Measurements from ENCODE around the gene TRIM7. TPM values are rescaled to one million over a fixed set of nuclear protein-coding genes. Genes with fewer than 3 reads are reported as not detected.
"Not testable (repeated sequence)": the region's sequence is repeated elsewhere in the genome, so short reads cannot be mapped to it uniquely, and the experiment has no call there.

TRIM7 gene
- total RNA-seq, 3 donors from 2014 or later (not counting 1 experiment from before 2014, with no cell fraction given), result 0.73 to 1.2 TPM; not detected in 1

GRCh38 chr5:181164076-181164952, 40.7 kb downstream of the TRIM7 start:
- peaks cover 22% of the 10 kb centered on the region for H3K27me3 ChIP-seq (ENCODE audit: control insufficient read depth, insufficient read depth, low read length)
- peak in 1 of 2 donors; percentile 46 for DNase-seq
- intact Hi-C loops (cut with micrococcal nuclease), result no loop called here

DNA sequence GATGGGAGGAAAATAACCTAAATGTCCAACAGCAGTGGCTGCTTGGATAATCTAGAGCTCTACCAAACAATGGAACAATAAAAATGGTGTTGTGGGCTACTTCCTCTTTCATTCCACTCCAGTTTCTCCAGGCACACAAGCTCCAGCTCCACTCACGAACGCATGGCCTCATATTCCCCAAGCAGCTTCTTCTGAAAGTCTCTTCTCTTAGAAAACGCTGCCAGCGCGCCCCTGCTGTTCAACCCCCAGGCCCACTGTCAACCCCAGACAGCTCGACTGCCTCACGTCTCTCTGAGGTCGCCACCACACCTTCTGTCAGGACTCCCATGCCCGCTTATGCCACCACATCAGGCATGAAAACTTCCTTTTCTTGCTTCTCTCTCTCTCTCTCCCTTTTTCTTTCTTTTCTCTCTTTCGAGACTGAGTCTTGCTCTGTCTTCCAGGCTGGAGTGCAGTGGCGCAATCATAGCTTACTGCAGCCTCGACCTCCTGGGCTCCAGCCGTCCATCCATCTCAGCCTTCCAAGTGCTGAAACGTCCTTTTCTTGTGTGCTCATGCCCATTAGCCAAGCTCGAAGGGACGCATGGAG, 41.4 kb downstream of the TRIM7 start:
- no peak for TF ChIP-seq CTCF (IDR thresholded peaks at IDR 0.05)
- DNase-seq (peak in 1 of 2 donors; percentile 38), ATAC-seq (no peak)
- WGBS (ENCODE audit: insufficient coverage), result 31% methylated on average over 13 of the region's 16 CpGs
- Histone ChIP-seq H3K36me3 (ENCODE audit: control insufficient read depth, insufficient read depth, low read length) (no peaks in the 10 kb centered on the region), H3K4me3 (ENCODE audit: low read length) (no peak overlapping the region), H3K27ac (ENCODE audit: low read length) (no peak overlapping the region), H3K9me3 (ENCODE audit: control insufficient read depth, insufficient read depth, low read length) (no peaks in the 10 kb centered on the region), H3K27me3 (ENCODE audit: control insufficient read depth, insufficient read depth, low read length) (peaks cover 20% of the 10 kb centered on the region), H3K4me1 (ENCODE audit: control insufficient read depth, insufficient read depth, low read length) (peaks cover 33% of the 10 kb centered on the region)
- Mint-ChIP-seq H3K27ac (peak overlapping the region in 1 of 2 donors; percentile 85), H3K4me3 (peak overlapping the region; percentile 86), H3K4me1 (peaks cover 21 to 32% of the 10 kb centered on the region in 2 donors), H3K9me3 (no peaks in the 10 kb centered on the region), H3K27me3 (ENCODE audit: low read depth in 2 of 2) (peaks cover 30 to 32% of the 10 kb centered on the region in 2 donors), H3K36me3 (no peaks in the 10 kb centered on the region)
- intact Hi-C loops (cut with micrococcal nuclease), result no loop called here

More at GRCh38 chr5:181164076-181164952, 40.7 kb downstream of the TRIM7 start:
- no peak for TF ChIP-seq CTCF (IDR thresholded peaks at IDR 0.05)
- H3K4me3 Mint-ChIP-seq, result peak overlapping the region; percentile 86
- no peak overlapping the region for H3K27ac ChIP-seq (ENCODE audit: low read length)
- no peaks in the 10 kb centered on the region for H3K36me3 ChIP-seq (ENCODE audit: control insufficient read depth, insufficient read depth, low read length)
- no peaks in the 10 kb centered on the region for H3K9me3 Mint-ChIP-seq
- peak overlapping the region in 1 of 2 donors; percentile 85 for H3K27ac Mint-ChIP-seq
- WGBS (ENCODE audit: insufficient coverage), result 21% methylated on average over 48 of the region's 52 CpGs
- no peaks in the 10 kb centered on the region for H3K9me3 ChIP-seq (ENCODE audit: control insufficient read depth, insufficient read depth, low read length)
- no peak for ATAC-seq
- peaks cover 32 to 39% of the 10 kb centered on the region in 2 donors for H3K27me3 Mint-ChIP-seq (ENCODE audit: low read depth in 2 of 2)
- peaks cover 35% of the 10 kb centered on the region for H3K4me1 ChIP-seq (ENCODE audit: control insufficient read depth, insufficient read depth, low read length)
- H3K4me1 Mint-ChIP-seq, result peaks cover 18 to 37% of the 10 kb centered on the region in 2 donors
- H3K4me3 ChIP-seq (ENCODE audit: low read length), result no peak overlapping the region
- H3K36me3 Mint-ChIP-seq, result peaks cover 7% of the 10 kb centered on the region

DNA sequence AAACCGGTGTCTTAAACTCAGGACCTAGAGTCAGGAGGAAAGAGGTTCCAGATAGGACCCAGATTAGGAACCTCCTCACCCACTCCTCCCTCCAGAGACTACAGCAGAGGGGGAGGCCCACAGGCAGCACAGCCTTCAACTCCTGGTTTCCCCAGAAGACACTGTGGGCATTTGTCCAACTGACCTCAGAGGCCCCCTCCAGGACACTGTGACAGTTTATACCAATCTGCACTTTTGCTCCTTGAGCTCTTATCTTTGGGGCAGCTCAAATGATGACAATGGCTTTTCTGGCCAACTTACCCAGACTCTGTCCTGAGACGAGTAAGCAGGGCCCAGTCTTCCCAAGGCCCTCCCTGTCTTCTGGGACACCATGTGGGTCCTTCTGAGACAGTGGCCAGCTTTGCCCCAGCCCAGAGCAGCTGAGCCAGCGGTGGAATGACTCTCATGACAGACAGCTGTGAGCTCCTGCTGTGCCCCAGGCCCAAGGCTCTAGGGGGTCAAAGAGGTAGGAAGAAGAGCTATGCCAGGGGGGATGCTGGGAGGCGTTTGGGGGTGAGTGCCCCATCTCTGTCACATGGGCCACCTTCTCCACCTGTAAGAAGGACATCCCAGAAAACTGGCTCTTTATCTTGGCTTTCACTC, 43.3 kb downstream of the TRIM7 start:
- H3K27me3 ChIP-seq (ENCODE audit: control insufficient read depth, insufficient read depth, low read length), result peaks cover 7% of the 10 kb centered on the region

DNA sequence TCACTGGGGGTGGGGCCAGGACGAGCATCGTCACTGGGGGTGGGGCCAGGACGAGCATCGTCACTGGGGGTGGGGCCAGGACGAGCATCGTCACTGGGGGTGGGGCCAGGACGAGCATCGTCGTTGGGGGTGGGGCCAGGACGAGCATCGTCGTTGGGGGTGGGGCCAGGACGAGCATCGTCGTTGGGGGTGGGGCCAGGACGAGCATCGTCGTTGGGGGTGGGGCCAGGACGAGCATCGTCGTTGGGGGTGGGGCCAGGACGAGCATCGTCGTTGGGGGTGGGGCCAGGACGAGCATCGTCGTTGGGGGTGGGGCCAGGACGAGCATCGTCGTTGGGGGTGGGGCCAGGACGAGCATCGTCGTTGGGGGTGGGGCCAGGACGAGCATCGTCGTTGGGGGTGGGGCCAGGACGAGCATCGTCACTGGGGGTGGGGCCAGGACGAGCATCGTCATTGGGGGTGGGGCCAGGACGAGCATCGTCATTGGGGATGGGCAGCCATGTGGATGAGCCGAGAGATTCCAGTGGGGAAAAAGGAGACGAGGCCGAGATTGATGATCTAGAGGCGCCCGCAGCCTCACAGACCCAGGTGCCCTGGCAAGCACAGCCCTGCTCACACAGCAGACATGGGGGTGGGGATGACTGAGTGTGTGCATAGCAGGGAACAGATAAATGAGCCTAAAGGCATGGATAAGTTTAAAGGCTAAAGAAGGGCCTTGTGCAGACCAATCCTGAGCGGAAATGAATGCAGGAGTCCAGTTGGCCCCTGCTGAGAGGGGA, 44.1 kb downstream of the TRIM7 start:
- ATAC-seq (peak in 2 of 3 donors; percentile 27 to 30), DNase-seq (peak; percentile 41 to 80)
- H3K36me3 ChIP-seq (ENCODE audit: control insufficient read depth, insufficient read depth, low read length); H3K9me3 Mint-ChIP-seq; H3K9me3 ChIP-seq (ENCODE audit: control insufficient read depth, insufficient read depth, low read length); H3K36me3 Mint-ChIP-seq; H3K4me3 ChIP-seq (ENCODE audit: low read length); intact Hi-C loops (cut with micrococcal nuclease); H3K27me3 ChIP-seq (ENCODE audit: control insufficient read depth, insufficient read depth, low read length): not testable (repeated sequence)
- peak overlapping the region; percentile 87 to 95 for H3K27ac Mint-ChIP-seq
- H3K27ac ChIP-seq (ENCODE audit: low read length), result peak overlapping the region; percentile 76
- 26% methylated on average over 15 of the region's 48 CpGs for WGBS (ENCODE audit: insufficient coverage)
- peaks cover 20 to 21% of the 10 kb centered on the region in 2 donors for H3K4me1 Mint-ChIP-seq
- H3K4me3 Mint-ChIP-seq, result peak overlapping the region; percentile 81
- peaks cover 33% of the 10 kb centered on the region for H3K4me1 ChIP-seq (ENCODE audit: control insufficient read depth, insufficient read depth, low read length)
- peaks cover 8 to 17% of the 10 kb centered on the region in 2 donors for H3K27me3 Mint-ChIP-seq (ENCODE audit: low read depth in 2 of 2)

More for the DNA sequence above, 43.3 kb downstream of the TRIM7 start:
- H3K36me3 Mint-ChIP-seq, result no peaks in the 10 kb centered on the region
- H3K36me3 ChIP-seq (ENCODE audit: control insufficient read depth, insufficient read depth, low read length), result no peaks in the 10 kb centered on the region
- H3K27ac ChIP-seq (ENCODE audit: low read length), result peak overlapping the region; percentile 76
- 89% methylated on average over 4 of the region's 4 CpGs for WGBS (ENCODE audit: insufficient coverage)
- H3K4me1 ChIP-seq (ENCODE audit: control insufficient read depth, insufficient read depth, low read length), result peaks cover 33% of the 10 kb centered on the region
- H3K27me3 Mint-ChIP-seq (ENCODE audit: low read depth in 2 of 2), result peaks cover 15 to 21% of the 10 kb centered on the region in 2 donors
- no peak overlapping the region for H3K4me3 ChIP-seq (ENCODE audit: low read length)
- peak overlapping the region; percentile 78 to 86 for H3K27ac Mint-ChIP-seq
- no peak for ATAC-seq
- H3K4me1 Mint-ChIP-seq, result peaks cover 20 to 21% of the 10 kb centered on the region in 2 donors
- H3K9me3 ChIP-seq (ENCODE audit: control insufficient read depth, insufficient read depth, low read length), result no peaks in the 10 kb centered on the region
- intact Hi-C loops (cut with micrococcal nuclease), result no loop called here
- DNase-seq, result no peak
- no peaks in the 10 kb centered on the region for H3K9me3 Mint-ChIP-seq
- peak overlapping the region; percentile 81 for H3K4me3 Mint-ChIP-seq
- no peak for TF ChIP-seq CTCF (IDR thresholded peaks at IDR 0.05)
